Stimulated activated CD8-positive, alpha-beta memory T cell treated with anti-CD3 and anti-CD28 coated beads, Interleukin-4, amount 100 ng/mL, for 4 hours (primary cell): ENCODE measurements around the gene ZNF853.
"Not testable (repeated sequence)": the region's sequence is repeated elsewhere in the genome, so short reads cannot be mapped to it uniquely, and the experiment has no call there.

Experiments used
- DNase-seq, 2 donors: peaks; one replicate each; pipeline ENCODE4 v3.0.0-alpha.2; 2020; ENCODE audit warnings: low read depth in 2 of 2, low spot score in 1 of 2

The ZNF853 gene

GRCh38 chr7:6651851-6652445, 36.5 kb downstream of the ZNF853 start:
- no peak for DNase-seq

DNA sequence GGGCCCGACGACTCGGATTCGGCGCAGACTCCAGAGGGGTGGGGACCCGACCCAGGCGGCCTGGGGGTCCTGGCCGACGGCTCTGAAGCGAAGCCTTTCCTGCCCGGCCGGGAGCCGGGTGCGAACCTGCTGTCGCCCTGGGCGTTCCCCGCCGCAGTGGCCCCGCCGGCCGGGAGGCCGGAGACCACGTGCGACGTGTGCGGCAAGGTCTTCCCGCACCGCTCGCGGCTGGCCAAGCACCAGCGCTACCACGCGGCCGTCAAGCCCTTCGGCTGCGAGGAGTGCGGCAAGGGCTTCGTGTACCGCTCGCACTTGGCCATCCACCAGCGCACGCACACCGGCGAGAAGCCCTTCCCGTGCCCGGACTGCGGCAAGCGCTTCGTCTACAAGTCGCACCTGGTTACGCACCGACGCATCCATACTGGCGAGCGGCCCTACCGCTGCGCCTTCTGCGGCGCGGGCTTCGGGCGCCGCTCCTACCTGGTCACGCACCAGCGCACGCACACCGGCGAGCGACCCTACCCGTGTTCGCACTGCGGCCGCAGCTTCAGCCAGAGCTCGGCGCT, 37.1 kb downstream of the ZNF853 start:
- no peak for DNase-seq

GRCh38 chr7:6653071-6654003, 37.9 kb downstream of the ZNF853 start:
- DNase-seq: no peak

GRCh38 chr7:6654113-6654841, 38.9 kb downstream of the ZNF853 start:
- no peak for DNase-seq

- DNase-seq: no peak
These were observed 39.6 kb downstream of the ZNF853 start for GRCh38 chr7:6654842-6655610.

GRCh38 chr7:6655636-6656385, 40.4 kb downstream of the ZNF853 start:
- DNase-seq: no peak

GRCh38 chr7:6656413-6656812, 41.0 kb downstream of the ZNF853 start:
- no peak for DNase-seq

DNA sequence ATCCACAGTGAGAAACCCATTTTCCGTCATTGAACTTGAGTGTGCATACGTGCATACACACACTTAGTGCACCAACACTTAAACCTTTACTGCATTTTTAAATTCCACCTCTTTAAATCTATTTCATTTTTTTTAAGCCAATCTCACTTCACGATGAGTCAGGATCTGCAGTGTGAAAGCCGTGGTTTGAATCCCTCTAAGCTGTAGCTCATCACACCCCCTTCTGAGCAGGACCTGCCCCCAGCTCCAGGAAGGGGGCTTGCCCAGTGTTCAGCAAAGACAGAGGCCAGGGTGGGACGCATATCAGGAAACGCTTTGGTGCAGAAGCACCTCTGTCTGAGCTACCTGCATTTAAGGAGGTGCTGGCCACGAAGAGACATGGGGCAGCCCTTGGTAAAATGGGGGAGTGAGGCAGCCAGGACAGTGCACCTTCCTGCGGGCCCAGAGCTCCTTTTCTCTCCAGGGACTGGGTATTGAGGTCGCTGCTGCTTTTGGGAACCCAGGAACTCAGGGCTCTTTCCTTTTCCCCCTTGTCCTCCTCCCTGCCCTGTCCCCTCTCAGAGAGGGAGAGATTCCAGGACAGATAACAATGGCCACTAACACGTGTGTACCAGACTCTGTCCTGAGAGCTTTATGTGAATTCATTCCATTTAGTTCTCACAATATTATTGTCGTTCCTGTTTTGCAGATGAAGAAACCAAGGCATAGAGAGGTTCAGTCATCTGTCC, 43.4 kb downstream of the ZNF853 start:
- DNase-seq: no peak

GRCh38 chr7:6670851-6671250, 55.4 kb downstream of the ZNF853 start:
- DNase-seq: not testable (repeated sequence)
